Measurements from ENCODE around the gene MBNL2. TPM values are rescaled to one million over a fixed set of nuclear protein-coding genes. Genes with fewer than 3 reads are reported as not detected.

The MBNL2 gene
- total RNA-seq, 1 experiment from 2014 or later, result 0.17 TPM

DNA sequence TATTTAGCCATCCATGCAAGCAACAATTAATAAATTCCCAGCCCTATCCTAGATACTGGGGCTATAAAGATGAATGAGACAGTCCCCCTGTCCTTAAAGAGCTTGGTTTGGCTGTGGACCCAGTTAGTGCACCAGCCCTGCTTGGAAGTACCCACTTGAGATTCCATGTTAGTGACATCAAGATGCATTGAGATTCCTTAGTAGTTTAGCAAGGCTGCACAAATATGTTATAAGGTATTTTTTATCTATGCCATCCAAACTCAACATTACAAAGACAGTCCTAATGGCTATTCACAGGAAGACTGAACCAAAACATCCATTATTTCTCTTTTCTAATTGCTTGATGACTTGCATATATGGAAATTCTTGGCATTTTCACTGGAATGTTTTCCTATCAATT lies 163.0 kb downstream of the MBNL2 start:
- TF ChIP-seq, protein P1, sequence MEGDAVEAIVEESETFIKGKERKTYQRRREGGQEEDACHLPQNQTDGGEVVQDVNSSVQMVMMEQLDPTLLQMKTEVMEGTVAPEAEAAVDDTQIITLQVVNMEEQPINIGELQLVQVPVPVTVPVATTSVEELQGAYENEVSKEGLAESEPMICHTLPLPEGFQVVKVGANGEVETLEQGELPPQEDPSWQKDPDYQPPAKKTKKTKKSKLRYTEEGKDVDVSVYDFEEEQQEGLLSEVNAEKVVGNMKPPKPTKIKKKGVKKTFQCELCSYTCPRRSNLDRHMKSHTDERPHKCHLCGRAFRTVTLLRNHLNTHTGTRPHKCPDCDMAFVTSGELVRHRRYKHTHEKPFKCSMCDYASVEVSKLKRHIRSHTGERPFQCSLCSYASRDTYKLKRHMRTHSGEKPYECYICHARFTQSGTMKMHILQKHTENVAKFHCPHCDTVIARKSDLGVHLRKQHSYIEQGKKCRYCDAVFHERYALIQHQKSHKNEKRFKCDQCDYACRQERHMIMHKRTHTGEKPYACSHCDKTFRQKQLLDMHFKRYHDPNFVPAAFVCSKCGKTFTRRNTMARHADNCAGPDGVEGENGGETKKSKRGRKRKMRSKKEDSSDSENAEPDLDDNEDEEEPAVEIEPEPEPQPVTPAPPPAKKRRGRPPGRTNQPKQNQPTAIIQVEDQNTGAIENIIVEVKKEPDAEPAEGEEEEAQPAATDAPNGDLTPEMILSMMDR (conservative IDR thresholded peaks at IDR 0.05), result no peak
- Histone ChIP-seq H2AK5ac (ENCODE audit: insufficient read length, low read length) (no peak overlapping the region), H3K79me1 (ENCODE audit: insufficient read depth, low read depth, low read length, poor library complexity, severe bottlenecking) (no peaks in the 10 kb centered on the region), H3T11ph (ENCODE audit: low read length) (no peak overlapping the region), H4K5ac (ENCODE audit: insufficient read length, low read depth, low read length) (no peak overlapping the region), H4K8ac (replicated peaks; ENCODE audit: insufficient read length, low read depth, low read length) (no peak overlapping the region), H2BK15ac (ENCODE audit: low read depth, low read length) (no peak overlapping the region), H3K23me2 (ENCODE audit: insufficient read length, low read depth, low read length, poor library complexity, severe bottlenecking) (no peaks in the 10 kb centered on the region), H4K20me1 (ENCODE audit: control insufficient read depth, insufficient read depth, insufficient read length) (no peaks in the 10 kb centered on the region), H3K14ac (ENCODE audit: insufficient read depth, low read length) (no peak overlapping the region), H4K91ac (ENCODE audit: insufficient read length, low read depth, low read length) (no peak overlapping the region), H3K18ac (ENCODE audit: insufficient read length, low read depth, low read length) (no peak overlapping the region), H3K79me2 (ENCODE audit: insufficient read depth, low read length) (no peaks in the 10 kb centered on the region), H3K23ac (ENCODE audit: insufficient read length, low read depth, low read length) (no peak overlapping the region), H3K9me3 (ENCODE audit: control insufficient read depth, low read depth, low read length) (no peaks in the 10 kb centered on the region), H3K27me3 (ENCODE audit: insufficient read depth, low read length) (no peaks in the 10 kb centered on the region), H2BK5ac (ENCODE audit: insufficient read length, low read length) (no peak overlapping the region), H3K4me2 (ENCODE audit: insufficient read depth, insufficient read length, low read length) (no peak overlapping the region), H2BK20ac (ENCODE audit: low read depth, low read length, poor library complexity, severe bottlenecking) (no peak overlapping the region), H3K56ac (ENCODE audit: insufficient read length, low read depth, low read length) (no peak overlapping the region), H3K9ac (ENCODE audit: extremely low read depth, insufficient read length, low read length) (no peak overlapping the region), H3K4ac (ENCODE audit: low read depth, low read length) (no peak overlapping the region), H3K4me1 (ENCODE audit: insufficient read depth, low read length) (no peaks in the 10 kb centered on the region), H2AFZ (ENCODE audit: low read length) (no peak overlapping the region), H3K27ac (ENCODE audit: insufficient read length, low read depth, low read length) (no peak overlapping the region), H2BK120ac (ENCODE audit: low read depth, low read length, poor library complexity, severe bottlenecking) (no peak overlapping the region), H2BK12ac (ENCODE audit: insufficient read length, low read depth, low read length) (no peak overlapping the region)
- DNase-seq, result no peak
- H3K4me1 Mint-ChIP-seq, result no peaks in the 10 kb centered on the region
- H3K9me3 Mint-ChIP-seq, result no peaks in the 10 kb centered on the region; a peak in 1 of 5 replicates
- H3K36me3 Mint-ChIP-seq (ENCODE audit: insufficient read depth in 1 of 3, low read depth in 3 of 3), result no peaks in the 10 kb centered on the region
- H3K27ac Mint-ChIP-seq, result no peak overlapping the region
- H3K4me3 Mint-ChIP-seq, result no peak overlapping the region
- H3K27me3 Mint-ChIP-seq (ENCODE audit: low read depth), result peaks cover 2% of the 10 kb centered on the region; the same call in 1 of the 2 replicates

Measured in H9 (cell line).